ENCODE data around the gene NANOS3. TPM values are rescaled to one million over a fixed set of nuclear protein-coding genes. Genes with fewer than 3 reads are reported as not detected.

NANOS3 gene
- total and polyA plus RNA-seq, 9 of the 15 experiments (the other 6 are each of a cell fraction or from before 2014, with no cell fraction given): not detected

GRCh38 chr19:13849991-13850909, 26.7 kb upstream of the NANOS3 start (continued):
- TF ChIP-seq ARID4B (CRISPR knock-in tag; IDR thresholded peaks at IDR 0.05): no peak; the same call in 1 of the 2 replicates
- no peak for TF ChIP-seq MAFG (tag; conservative IDR thresholded peaks at IDR 0.05)
- no peak for TF ChIP-seq ZNF586 (CRISPR knock-in tag; conservative IDR thresholded peaks at IDR 0.05)
- TF ChIP-seq POLR2H (tag; IDR thresholded peaks at IDR 0.05; ENCODE audit: low read depth): no peak
- TF ChIP-seq, protein P1, sequence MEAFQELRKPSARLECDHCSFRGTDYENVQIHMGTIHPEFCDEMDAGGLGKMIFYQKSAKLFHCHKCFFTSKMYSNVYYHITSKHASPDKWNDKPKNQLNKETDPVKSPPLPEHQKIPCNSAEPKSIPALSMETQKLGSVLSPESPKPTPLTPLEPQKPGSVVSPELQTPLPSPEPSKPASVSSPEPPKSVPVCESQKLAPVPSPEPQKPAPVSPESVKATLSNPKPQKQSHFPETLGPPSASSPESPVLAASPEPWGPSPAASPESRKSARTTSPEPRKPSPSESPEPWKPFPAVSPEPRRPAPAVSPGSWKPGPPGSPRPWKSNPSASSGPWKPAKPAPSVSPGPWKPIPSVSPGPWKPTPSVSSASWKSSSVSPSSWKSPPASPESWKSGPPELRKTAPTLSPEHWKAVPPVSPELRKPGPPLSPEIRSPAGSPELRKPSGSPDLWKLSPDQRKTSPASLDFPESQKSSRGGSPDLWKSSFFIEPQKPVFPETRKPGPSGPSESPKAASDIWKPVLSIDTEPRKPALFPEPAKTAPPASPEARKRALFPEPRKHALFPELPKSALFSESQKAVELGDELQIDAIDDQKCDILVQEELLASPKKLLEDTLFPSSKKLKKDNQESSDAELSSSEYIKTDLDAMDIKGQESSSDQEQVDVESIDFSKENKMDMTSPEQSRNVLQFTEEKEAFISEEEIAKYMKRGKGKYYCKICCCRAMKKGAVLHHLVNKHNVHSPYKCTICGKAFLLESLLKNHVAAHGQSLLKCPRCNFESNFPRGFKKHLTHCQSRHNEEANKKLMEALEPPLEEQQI (IDR thresholded peaks at IDR 0.05): no peak
- no peak; the same call in 1 of the 2 replicates for TF ChIP-seq FOSL1 (tag; conservative IDR thresholded peaks at IDR 0.05)
- TF ChIP-seq ZNF584 (CRISPR knock-in tag; IDR thresholded peaks at IDR 0.05; ENCODE audit: low read depth): no peak
- TF ChIP-seq ZNF696 (CRISPR knock-in tag; conservative IDR thresholded peaks at IDR 0.05): no peak
- no peak for TF ChIP-seq MCM2 (IDR thresholded peaks at IDR 0.05; ENCODE audit: low read depth)
- TF ChIP-seq ZNF76 (CRISPR knock-in tag; IDR thresholded peaks at IDR 0.05; ENCODE audit: borderline replicate concordance): no peak
- TF ChIP-seq ZNF77 (CRISPR knock-in tag; IDR thresholded peaks at IDR 0.05): no peak
- TF ChIP-seq BACH1 (tag; IDR thresholded peaks at IDR 0.05): no peak
- TF ChIP-seq SMAD3 (CRISPR knock-in tag; conservative IDR thresholded peaks at IDR 0.05): no peak
- TF ChIP-seq RFX5 (IDR thresholded peaks at IDR 0.05; ENCODE audit: low read depth, low read length): no peak
- TF ChIP-seq ZC3H11A (IDR thresholded peaks at IDR 0.05; ENCODE audit: low read depth, low read length): no peak
- TF ChIP-seq ZNF41 (CRISPR knock-in tag; conservative IDR thresholded peaks at IDR 0.05): no peak
- no peak; the same call in 1 of the 2 replicates for TF ChIP-seq GTF2F1 (IDR thresholded peaks at IDR 0.05; ENCODE audit: low read depth, low read length)
- TF ChIP-seq, protein P2, sequence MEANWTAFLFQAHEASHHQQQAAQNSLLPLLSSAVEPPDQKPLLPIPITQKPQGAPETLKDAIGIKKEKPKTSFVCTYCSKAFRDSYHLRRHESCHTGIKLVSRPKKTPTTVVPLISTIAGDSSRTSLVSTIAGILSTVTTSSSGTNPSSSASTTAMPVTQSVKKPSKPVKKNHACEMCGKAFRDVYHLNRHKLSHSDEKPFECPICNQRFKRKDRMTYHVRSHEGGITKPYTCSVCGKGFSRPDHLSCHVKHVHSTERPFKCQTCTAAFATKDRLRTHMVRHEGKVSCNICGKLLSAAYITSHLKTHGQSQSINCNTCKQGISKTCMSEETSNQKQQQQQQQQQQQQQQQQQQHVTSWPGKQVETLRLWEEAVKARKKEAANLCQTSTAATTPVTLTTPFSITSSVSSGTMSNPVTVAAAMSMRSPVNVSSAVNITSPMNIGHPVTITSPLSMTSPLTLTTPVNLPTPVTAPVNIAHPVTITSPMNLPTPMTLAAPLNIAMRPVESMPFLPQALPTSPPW (CRISPR knock-in tag; IDR thresholded peaks at IDR 0.05): no peak; the same call in 1 of the 2 replicates
- TF ChIP-seq RBM25 (IDR thresholded peaks at IDR 0.05; ENCODE audit: low read depth, low read length, severe bottlenecking): no peak
- no peak for TF ChIP-seq BRD9 (IDR thresholded peaks at IDR 0.05; ENCODE audit: low read depth, partially characterized antibody)
